ENCODE measurements around the gene ZDHHC6.

DNA sequence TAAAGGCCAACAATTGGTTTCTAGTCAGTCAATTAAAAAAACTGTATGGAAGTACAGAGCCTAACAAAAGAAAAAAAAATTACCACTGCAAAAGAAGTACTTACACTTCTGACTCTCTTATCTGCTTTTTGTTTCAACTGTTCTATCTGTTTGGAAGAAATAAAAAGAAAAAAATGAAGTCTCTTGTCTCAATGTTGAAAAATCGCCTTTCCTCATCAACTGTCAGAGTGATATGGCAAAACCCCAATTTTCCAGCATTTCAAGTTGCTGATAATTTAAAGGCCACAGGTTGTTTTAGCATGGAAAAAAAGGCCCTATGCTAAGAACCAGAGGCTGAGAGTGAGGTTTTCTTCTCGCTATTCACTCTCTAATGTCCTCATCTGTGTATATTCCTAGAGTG, 13.6 kb downstream of the ZDHHC6 start:
- no peak for TF ChIP-seq POLR2A (IDR thresholded peaks at IDR 0.05)
- no peak for TF ChIP-seq CTCF (IDR thresholded peaks at IDR 0.05)

Data from testis (tissue), 2 donors.